ENCODE results near the gene PDZRN3. TPM values are rescaled to one million over a fixed set of nuclear protein-coding genes. Genes with fewer than 3 reads are reported as not detected.
A peak's percentile ranks its signal among the peaks of the same experiment; 100 is the strongest.

Gene PDZRN3
- total RNA-seq, 1 donor from 2014 or later, result 21.9 TPM

GRCh38 chr3:73459711-73460110, 165.0 kb downstream of the PDZRN3 start:
- no peak overlapping the region for H3K27ac Mint-ChIP-seq (ENCODE audit: unreplicated experiment)
- H3K4me3 Mint-ChIP-seq (ENCODE audit: unreplicated experiment), result no peak overlapping the region
- H3K4me1 Mint-ChIP-seq (ENCODE audit: low read depth, unreplicated experiment), result peaks cover 6% of the 10 kb centered on the region
- no peaks in the 10 kb centered on the region for H3K27me3 Mint-ChIP-seq (ENCODE audit: unreplicated experiment)
- TF ChIP-seq CTCF (IDR thresholded peaks at IDR 0.05; ENCODE audit: partially characterized antibody, unreplicated experiment), result no peak
- DNase-seq, result no peak
- H3K36me3 Mint-ChIP-seq (ENCODE audit: unreplicated experiment), result no peaks in the 10 kb centered on the region
- H3K9me3 Mint-ChIP-seq (ENCODE audit: unreplicated experiment), result no peaks in the 10 kb centered on the region

GRCh38 chr3:73453666-73454065, 171.1 kb downstream of the PDZRN3 start:
- no peak for TF ChIP-seq CTCF (IDR thresholded peaks at IDR 0.05; ENCODE audit: partially characterized antibody, unreplicated experiment)
- peaks cover 9% of the 10 kb centered on the region for H3K9me3 Mint-ChIP-seq (ENCODE audit: unreplicated experiment)
- no peak overlapping the region for H3K27ac Mint-ChIP-seq (ENCODE audit: unreplicated experiment)

GRCh38 chr3:73452729-73453128, 172.0 kb downstream of the PDZRN3 start:
- no peak for DNase-seq
- Mint-ChIP-seq H3K36me3 (ENCODE audit: unreplicated experiment) (no peaks in the 10 kb centered on the region), H3K4me1 (ENCODE audit: low read depth, unreplicated experiment) (peaks cover 41% of the 10 kb centered on the region), H3K27ac (ENCODE audit: unreplicated experiment) (peak overlapping the region; percentile 80), H3K9me3 (ENCODE audit: unreplicated experiment) (peaks cover 9% of the 10 kb centered on the region), H3K27me3 (ENCODE audit: unreplicated experiment) (peaks cover 9% of the 10 kb centered on the region), H3K4me3 (ENCODE audit: unreplicated experiment) (peak overlapping the region; percentile 36)
- TF ChIP-seq CTCF (IDR thresholded peaks at IDR 0.05; ENCODE audit: partially characterized antibody, unreplicated experiment), result no peak

More at GRCh38 chr3:73453666-73454065, 171.1 kb downstream of the PDZRN3 start:
- H3K4me1 Mint-ChIP-seq (ENCODE audit: low read depth, unreplicated experiment), result peaks cover 41% of the 10 kb centered on the region
- H3K27me3 Mint-ChIP-seq (ENCODE audit: unreplicated experiment), result peaks cover 9% of the 10 kb centered on the region
- no peak overlapping the region for H3K4me3 Mint-ChIP-seq (ENCODE audit: unreplicated experiment)
- no peaks in the 10 kb centered on the region for H3K36me3 Mint-ChIP-seq (ENCODE audit: unreplicated experiment)
- no peak for DNase-seq

GRCh38 chr3:73451301-73451944, 173.3 kb downstream of the PDZRN3 start:
- peak overlapping the region; percentile 80 for H3K27ac Mint-ChIP-seq (ENCODE audit: unreplicated experiment)
- peaks cover 41% of the 10 kb centered on the region for H3K4me1 Mint-ChIP-seq (ENCODE audit: low read depth, unreplicated experiment)
- no peak for TF ChIP-seq CTCF (IDR thresholded peaks at IDR 0.05; ENCODE audit: partially characterized antibody, unreplicated experiment)

GRCh38 chr3:73449774-73450173, 175.0 kb downstream of the PDZRN3 start:
- H3K4me1 Mint-ChIP-seq (ENCODE audit: low read depth, unreplicated experiment), result peaks cover 39% of the 10 kb centered on the region
- H3K27me3 Mint-ChIP-seq (ENCODE audit: unreplicated experiment), result peaks cover 9% of the 10 kb centered on the region
- H3K36me3 Mint-ChIP-seq (ENCODE audit: unreplicated experiment), result no peaks in the 10 kb centered on the region
- no peak for DNase-seq
- no peak overlapping the region for H3K4me3 Mint-ChIP-seq (ENCODE audit: unreplicated experiment)
- peaks cover 11% of the 10 kb centered on the region for H3K9me3 Mint-ChIP-seq (ENCODE audit: unreplicated experiment)
- no peak overlapping the region for H3K27ac Mint-ChIP-seq (ENCODE audit: unreplicated experiment)
- TF ChIP-seq CTCF (IDR thresholded peaks at IDR 0.05; ENCODE audit: partially characterized antibody, unreplicated experiment), result no peak

More at GRCh38 chr3:73451301-73451944, 173.3 kb downstream of the PDZRN3 start:
- H3K27me3 Mint-ChIP-seq (ENCODE audit: unreplicated experiment), result peaks cover 9% of the 10 kb centered on the region
- H3K36me3 Mint-ChIP-seq (ENCODE audit: unreplicated experiment), result no peaks in the 10 kb centered on the region
- DNase-seq, result no peak
- H3K9me3 Mint-ChIP-seq (ENCODE audit: unreplicated experiment), result peaks cover 9% of the 10 kb centered on the region
- peak overlapping the region; percentile 30 for H3K4me3 Mint-ChIP-seq (ENCODE audit: unreplicated experiment)

All from glutamatergic neuron (in vitro differentiated cells).